Activated CD8-positive, alpha-beta T cell treated with anti-CD3 and anti-CD28 coated beads for 36 hours (primary cell): ENCODE data around the gene KLHL8. TPM values are rescaled to one million over a fixed set of nuclear protein-coding genes. Genes with fewer than 3 reads are reported as not detected.

Experiments
- ATAC-seq: fragments of 200-7000 bp; cut with Tn5 transposase; one replicate; pipeline ENCODE4 v1.10.0; 2021; ENCODE audit warnings: mild to moderate bottlenecking, moderate library complexity
- CTCF ChIA-PET: fragments of 350-600 bp; sonication (Branson Sonifier 250); formaldehyde crosslinking; loops from one replicate; lab custom pipeline; 2021; ENCODE audit warnings: antibody characterized with exemption; lab: Charles Lee
- POLR2A ChIA-PET: fragments of 350-600 bp; sonication (Branson Sonifier 250); formaldehyde crosslinking; loops from one replicate; lab custom pipeline; 2021; ENCODE audit warnings: antibody characterized with exemption; lab: Charles Lee
- DNase-seq: peaks from one replicate; pipeline ENCODE4 v3.0.0-alpha.2; 2020
- H3K27ac Mint-ChIP-seq: one replicate; pipeline ENCODE4 v1.8.0; 2021; ENCODE audit warnings: mild to moderate bottlenecking, mixed read lengths
- H3K27me3 Mint-ChIP-seq: one replicate; pipeline ENCODE4 v1.8.0; 2021; ENCODE audit warnings: mixed read lengths
- H3K36me3 Mint-ChIP-seq: one replicate; pipeline ENCODE4 v1.8.0; 2021; ENCODE audit warnings: low read depth, mixed read lengths
- H3K4me1 Mint-ChIP-seq: one replicate; pipeline ENCODE4 v1.8.0; 2021; ENCODE audit warnings: low read depth, mixed read lengths
- H3K4me3 Mint-ChIP-seq: one replicate; pipeline ENCODE4 v1.8.0; 2021; ENCODE audit warnings: mild to moderate bottlenecking, moderate library complexity, mixed read lengths
- H3K9me3 Mint-ChIP-seq: one replicate; pipeline ENCODE4 v1.8.0; 2021; ENCODE audit warnings: mixed read lengths
- CTCF ChIP-seq: fragments of 200-600 bp; IDR thresholded peaks from one replicate; pipeline ENCODE4 v1.8.0; 2022; ENCODE audit warnings: antibody characterized with exemption, mild to moderate bottlenecking
- intact Hi-C: fragments of 100-400 bp; cut with micrococcal nuclease; formaldehyde crosslinking; loops from one replicate; pipeline ENCODE4 v1.10.0; 2022
- total RNA-seq, 2 experiments: library from RNA; stranded (reverse); gene quantifications; one replicate each; pipeline ENCODE4 v1.2.3, GENCODE V29; 2021

Gene KLHL8
- total RNA-seq, 2 experiments from 2014 or later: 12.0 to 12.5 TPM

- POLR2A ChIA-PET: no interaction called here
- peaks cover 15% of the 10 kb centered on the region for H3K4me1 Mint-ChIP-seq
- no peak overlapping the region for H3K27ac Mint-ChIP-seq
- H3K27me3 Mint-ChIP-seq: no peaks in the 10 kb centered on the region
- peaks cover 27% of the 10 kb centered on the region for H3K36me3 Mint-ChIP-seq
- H3K4me3 Mint-ChIP-seq: no peak overlapping the region
- CTCF ChIA-PET: interaction anchor here (1.5 to 2.3 kb wide), 3 partner anchors 12 to 198 kb away, joined by 3 to 10 read pairs (median 6); no protein-coding TSS in a partner anchor
- no peak for ATAC-seq
- intact Hi-C loops: no loop called here
- no peak for DNase-seq
- TF ChIP-seq CTCF: no peak
- no peaks in the 10 kb centered on the region for H3K9me3 Mint-ChIP-seq
These were observed 99.8 kb downstream of the KLHL8 start for GRCh38 chr4:87120411-87121162.

DNA sequence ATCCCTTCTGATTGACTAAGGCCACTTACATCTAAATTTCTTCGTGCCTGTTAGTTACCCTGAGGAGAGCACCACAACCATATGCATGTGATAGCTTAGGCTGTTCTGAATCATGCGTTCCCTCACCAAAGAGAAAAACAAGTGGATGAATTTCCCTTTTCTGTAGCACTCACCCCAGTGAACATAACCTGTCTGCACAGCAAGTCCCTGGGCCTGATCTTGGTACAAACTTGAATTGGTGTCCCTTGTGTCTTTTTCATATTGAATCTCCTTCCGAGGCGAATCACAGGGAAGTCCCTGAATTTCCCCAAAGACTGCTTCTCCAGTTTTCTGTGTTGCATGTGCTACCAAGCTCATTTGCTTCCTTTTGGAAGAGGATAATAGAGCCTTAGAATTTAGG is 100.4 kb downstream of the KLHL8 start:
- ATAC-seq: no peak
- POLR2A ChIA-PET: interaction anchor here (0.6 kb wide), 1 partner anchor 467 kb away, joined by 3 read pairs; no protein-coding TSS in a partner anchor
- no peak for TF ChIP-seq CTCF
- no peaks in the 10 kb centered on the region for H3K27me3 Mint-ChIP-seq
- intact Hi-C loops: no loop called here
- H3K9me3 Mint-ChIP-seq: no peaks in the 10 kb centered on the region
- no peak overlapping the region for H3K4me3 Mint-ChIP-seq
- H3K36me3 Mint-ChIP-seq: peaks cover 25% of the 10 kb centered on the region
- CTCF ChIA-PET: interaction anchor here (1.5 to 2.3 kb wide), 2 partner anchors 27 to 198 kb away, joined by 3 to 10 read pairs; no protein-coding TSS in a partner anchor
- DNase-seq: no peak
- H3K27ac Mint-ChIP-seq: peak overlapping the region; percentile 52
- peaks cover 15% of the 10 kb centered on the region for H3K4me1 Mint-ChIP-seq

GRCh38 chr4:87118826-87119225 is 101.6 kb downstream of the KLHL8 start:
- H3K27me3 Mint-ChIP-seq: no peaks in the 10 kb centered on the region

DNA sequence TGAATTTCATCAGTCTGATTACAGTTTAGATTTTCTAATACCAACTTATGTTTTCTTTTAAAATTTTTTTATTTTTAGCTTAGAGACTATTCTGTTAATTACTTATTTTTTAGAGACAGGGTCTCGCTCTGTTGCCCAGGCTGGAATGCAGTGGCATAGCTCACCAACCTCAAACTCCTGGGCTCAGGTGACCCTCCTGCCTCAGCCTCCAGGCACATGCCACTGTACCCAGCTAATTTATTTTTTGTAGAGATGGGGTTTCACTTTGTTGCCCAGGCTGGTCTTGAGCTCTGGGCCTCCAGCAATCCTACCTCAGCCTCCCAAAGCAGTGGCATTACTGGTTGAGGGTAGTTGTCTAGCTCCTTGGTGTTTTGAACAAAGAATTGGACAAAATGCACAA is 102.0 kb downstream of the KLHL8 start:
- no peak for ATAC-seq
- Mint-ChIP-seq H3K9me3 (no peaks in the 10 kb centered on the region), H3K36me3 (peaks cover 25% of the 10 kb centered on the region), H3K27me3 (no peaks in the 10 kb centered on the region), H3K4me1 (peaks cover 15% of the 10 kb centered on the region), H3K27ac (no peak overlapping the region), H3K4me3 (no peak overlapping the region)
- intact Hi-C loops: no loop called here
- ChIA-PET CTCF (interaction anchor here (1.1 to 2.3 kb wide), 2 partner anchors 33 to 196 kb away, joined by 3 to 10 read pairs; no protein-coding TSS in a partner anchor), POLR2A (no interaction called here)
- TF ChIP-seq CTCF: no peak
- DNase-seq: no peak

More at GRCh38 chr4:87118826-87119225, 101.6 kb downstream of the KLHL8 start:
- intact Hi-C loops: no loop called here
- H3K27ac Mint-ChIP-seq: no peak overlapping the region
- H3K36me3 Mint-ChIP-seq: peaks cover 25% of the 10 kb centered on the region
- ATAC-seq (peak; percentile 88), DNase-seq (peak; percentile 9)
- no peak overlapping the region for H3K4me3 Mint-ChIP-seq
- H3K9me3 Mint-ChIP-seq: no peaks in the 10 kb centered on the region
- ChIA-PET POLR2A (no interaction called here), CTCF (interaction anchor here (1.1 to 2.3 kb wide), 2 partner anchors 33 to 197 kb away, joined by 3 to 10 read pairs; no protein-coding TSS in a partner anchor)
- TF ChIP-seq CTCF: no peak
- peaks cover 15% of the 10 kb centered on the region for H3K4me1 Mint-ChIP-seq

- no peak for TF ChIP-seq CTCF
- DNase-seq (no peak), ATAC-seq (no peak)
- Mint-ChIP-seq H3K9me3 (no peaks in the 10 kb centered on the region), H3K27ac (no peak overlapping the region), H3K4me3 (no peak overlapping the region), H3K27me3 (no peaks in the 10 kb centered on the region), H3K4me1 (peaks cover 15% of the 10 kb centered on the region), H3K36me3 (peaks cover 25% of the 10 kb centered on the region)
- POLR2A ChIA-PET: no interaction called here
- intact Hi-C loops: no loop called here
- CTCF ChIA-PET: interaction anchor here (1.6 to 2.5 kb wide), 2 partner anchors 8 to 195 kb away, joined by 4 to 12 read pairs; no protein-coding TSS in a partner anchor
These were observed 102.7 kb downstream of the KLHL8 start for GRCh38 chr4:87117732-87118075.
